K562 (cell line): ENCODE data around the gene BCAS3. TPM values are rescaled to one million over a fixed set of nuclear protein-coding genes. Genes with fewer than 3 reads are reported as not detected.

Source experiments
- ATF7 ChIP-seq: fragments of 450-650 bp; IDR thresholded peaks from 2 replicates; pipeline ENCODE4 v1.7.1; 2014; ENCODE audit warnings: mild to moderate bottlenecking, moderate library complexity
- ELF4 ChIP-seq: fragments of 450-650 bp; formaldehyde crosslinking; IDR thresholded peaks from 2 replicates; pipeline ENCODE4 v1.4.0; 2022; ENCODE audit warnings: missing genetic modification characterization
- ETV1 ChIP-seq: fragments of 450-650 bp; conservative IDR thresholded peaks from 2 replicates; pipeline ENCODE4 v1.6.1; 2016; ENCODE audit warnings: missing genetic modification characterization, control low read depth, low read depth, missing compliant biosample characterization
- FOXK2 ChIP-seq, 2 experiments: fragments of 450-650 bp; IDR thresholded peaks in 1 of 2; conservative IDR thresholded peaks in 1 of 2; 2 replicates each; pipeline ENCODE4 v1.6.1; 2016; ENCODE audit warnings: low read depth in 2 of 2, mild to moderate bottlenecking in 1 of 2
- PCBP2 ChIP-seq: fragments of 200-400 bp; formaldehyde crosslinking; IDR thresholded peaks from 2 replicates; pipeline ENCODE4 v1.6.1; 2018; ENCODE audit warnings: low read length, low read depth, mild to moderate bottlenecking, moderate library complexity; ENCODE audit not compliant: poor library complexity, severe bottlenecking
- RAD21 ChIP-seq, 2 experiments: fragments of 250-450 bp in 1 of 2; fragments of 450-650 bp in 1 of 2; sonication (Bioruptor Pico) in 1 of 2; formaldehyde crosslinking in 1 of 2; IDR thresholded peaks in 1 of 2; conservative IDR thresholded peaks in 1 of 2; 2 replicates each; pipeline versions ENCODE4 v1.4.0 to v1.8.0; 2020 to 2022; ENCODE audit warnings: mild to moderate bottlenecking in 2 of 2, moderate library complexity in 1 of 2
- RBFOX2 ChIP-seq: fragments of 200-400 bp; formaldehyde crosslinking; IDR thresholded peaks from 2 replicates; pipeline ENCODE4 v1.6.1; 2017; ENCODE audit warnings: low read depth, mild to moderate bottlenecking, low read length, moderate library complexity
- SREBF1 ChIP-seq: fragments of 150-350 bp; IDR thresholded peaks from 2 replicates; pipeline ENCODE4 v1.6.1; 2014; ENCODE audit warnings: antibody characterized with exemption, low read depth, low read length, borderline replicate concordance
- TBL1XR1 ChIP-seq, 2 experiments: IDR thresholded peaks; 2 replicates each; pipeline ENCODE4 v1.6.1; 2012; ENCODE audit warnings: improper control_type of control experiment in 2 of 2, low read length in 2 of 2, mild to moderate bottlenecking in 1 of 2
- ZBTB17 ChIP-seq: fragments of 450-650 bp; formaldehyde crosslinking; IDR thresholded peaks from 2 replicates; pipeline ENCODE4 v1.4.0; 2020; ENCODE audit warnings: mild to moderate bottlenecking
- ZNF699 ChIP-seq: fragments of 250-450 bp; sonication (Bioruptor Pico); IDR thresholded peaks from 2 replicates; pipeline ENCODE4 v1.8.0; 2021; ENCODE audit warnings: mild to moderate bottlenecking, moderate library complexity; ENCODE audit not compliant: insufficient replicate concordance
- polyA plus RNA-seq, 8 experiments: library from polyadenylated mRNA; depleted of rRNA in 4 of 8; stranded (reverse) in 5 of 8; unstranded in 3 of 8; fragments of >200 nt; fragmentation: Nextera tagmentation in 2 of 8; fragmentation: Illumina TruSeq in 1 of 8; extraction: Ambion mirVana in 2 of 8; extraction: Trizol in 1 of 8; gene quantifications; 2 replicates each; pipeline versions ENCODE4 v1.2.1 to v1.2.3, GENCODE V29; 2011 to 2014; ENCODE audit warnings: inconsistent platforms in 1 of 8, missing spikeins in 1 of 8
- total RNA-seq, 7 experiments: library from RNA; depleted of rRNA in 6 of 7; stranded (reverse); fragments of >200 nt in 6 of 7; fragmentation: Illumina TruSeq in 2 of 7; extraction: Trizol in 2 of 7; gene quantifications; 2 replicates each; pipeline versions ENCODE4 v1.2.1 to v1.2.3, GENCODE V29; 2011 to 2021; ENCODE audit warnings: low replicate concordance in 1 of 7
- TF ChIP-seq, protein P1 (sequence below): fragments of 250-450 bp; sonication (Bioruptor Pico); IDR thresholded peaks from 2 replicates; pipeline ENCODE4 v1.8.0; 2022; ENCODE audit warnings: inconsistent platforms

BCAS3 gene
- total and polyA plus RNA-seq, 9 of the 15 experiments (the other 6 are each of a cell fraction or from before 2014, with no cell fraction given), result 1.9 to 5.5 (median 3.5) TPM

DNA sequence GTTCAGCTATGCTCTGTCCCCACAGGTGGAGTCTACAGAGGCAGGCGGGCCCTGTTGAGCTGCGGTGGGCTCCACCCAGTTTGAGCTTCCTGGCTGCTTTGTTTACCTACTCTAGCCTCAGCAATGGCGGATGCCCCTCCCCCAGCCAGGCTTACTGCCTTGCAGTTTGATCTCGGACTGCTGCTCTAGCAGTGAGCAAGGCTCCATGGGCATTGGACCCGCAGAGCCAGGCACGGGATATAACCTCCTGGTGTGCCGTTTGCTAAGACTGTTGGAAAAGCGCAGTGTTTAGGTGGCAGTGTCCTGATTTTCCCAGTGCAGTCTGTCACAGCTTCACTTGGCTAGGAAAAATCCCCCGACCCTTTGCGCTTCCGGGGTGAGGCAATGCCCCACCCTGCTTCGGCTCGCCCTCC, 89.1 kb downstream of the BCAS3 start (continued):
- TF ChIP-seq SREBF1, result no peak
- no peak for TF ChIP-seq PCBP2
- TF ChIP-seq ZBTB17 (CRISPR knock-in tag), result 0 out of 2 replicates have a peak, but pooled peaks have one; percentile 46
- TF ChIP-seq RBFOX2, result 0 out of 2 replicates have a peak, but pooled peaks have one; percentile 27
- peak; percentile 83 to 87 for TF ChIP-seq FOXK2 (conservative IDR thresholded peaks at IDR 0.05 in 1 of 2, IDR thresholded peaks at IDR 0.05 in 1 of 2; ENCODE audit: low read depth in 2 of 2)
- TF ChIP-seq ATF7, result 0 out of 2 replicates have a peak, but pooled peaks have one; percentile 23
- TF ChIP-seq ETV1 (tag), result no peak
- no peak for TF ChIP-seq ZNF699 (CRISPR knock-in tag)
- TF ChIP-seq TBL1XR1 (IDR thresholded peaks at IDR 0.05; ENCODE audit: low read length in 2 of 2), result no peak
- TF ChIP-seq, protein P1, sequence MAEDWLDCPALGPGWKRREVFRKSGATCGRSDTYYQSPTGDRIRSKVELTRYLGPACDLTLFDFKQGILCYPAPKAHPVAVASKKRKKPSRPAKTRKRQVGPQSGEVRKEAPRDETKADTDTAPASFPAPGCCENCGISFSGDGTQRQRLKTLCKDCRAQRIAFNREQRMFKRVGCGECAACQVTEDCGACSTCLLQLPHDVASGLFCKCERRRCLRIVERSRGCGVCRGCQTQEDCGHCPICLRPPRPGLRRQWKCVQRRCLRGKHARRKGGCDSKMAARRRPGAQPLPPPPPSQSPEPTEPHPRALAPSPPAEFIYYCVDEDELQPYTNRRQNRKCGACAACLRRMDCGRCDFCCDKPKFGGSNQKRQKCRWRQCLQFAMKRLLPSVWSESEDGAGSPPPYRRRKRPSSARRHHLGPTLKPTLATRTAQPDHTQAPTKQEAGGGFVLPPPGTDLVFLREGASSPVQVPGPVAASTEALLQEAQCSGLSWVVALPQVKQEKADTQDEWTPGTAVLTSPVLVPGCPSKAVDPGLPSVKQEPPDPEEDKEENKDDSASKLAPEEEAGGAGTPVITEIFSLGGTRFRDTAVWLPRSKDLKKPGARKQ (CRISPR knock-in tag), result no peak
- no peak for TF ChIP-seq RAD21 (CRISPR knock-in tag; conservative IDR thresholded peaks at IDR 0.05 in 1 of 2, IDR thresholded peaks at IDR 0.05 in 1 of 2)
- TF ChIP-seq ELF4 (CRISPR knock-in tag), result no peak
